Heart left ventricle (tissue), 16 donors: Measurements from ENCODE around the gene MRPL55. TPM values are rescaled to one million over a fixed set of nuclear protein-coding genes. Genes with fewer than 3 reads are reported as not detected.
A peak's percentile ranks its signal among the peaks of the same experiment; 100 is the strongest.

ENCODE experiments used
- ATAC-seq, 4 donors: fragments of 200-7000 bp; cut with Tn5 transposase; one replicate each; pipeline ENCODE4 v1.9.1; 2020 to 2022; ENCODE audit warnings: moderate library complexity in 4 of 4, mild to moderate bottlenecking in 3 of 4, moderate number of reproducible peaks in 1 of 4
- DNase-seq, 5 donors: peaks; one replicate each; pipeline ENCODE4 v3.0.0-alpha.2; 2020
- H3K27ac ChIP-seq, 12 donors: fragments of 200-600 bp; sonication (generic) in 4 of 12; one replicate each; pipeline versions ENCODE4 v1.5.0 to v1.8.0; 2016 to 2022; ENCODE audit warnings: mild to moderate bottlenecking in 2 of 12
- H3K27me3 ChIP-seq, 9 donors: fragments of 200-600 bp; sonication (generic) in 2 of 9; one replicate each; pipeline versions ENCODE4 v1.5.1 to v1.8.0; 2016 to 2022; ENCODE audit warnings: mild to moderate bottlenecking in 3 of 9
- H3K36me3 ChIP-seq, 9 donors: fragments of 200-600 bp; sonication (generic) in 2 of 9; one replicate each; pipeline versions ENCODE4 v1.5.0 to v1.8.0; 2018 to 2022; ENCODE audit warnings: mild to moderate bottlenecking in 2 of 9
- H3K4me1 ChIP-seq, 12 donors: fragments of 200-600 bp; sonication (generic) in 4 of 12; one replicate each; pipeline versions ENCODE4 v1.5.0 to v1.8.0; 2016 to 2022; ENCODE audit warnings: mild to moderate bottlenecking in 3 of 12
- H3K4me3 ChIP-seq, 12 donors: fragments of 200-600 bp; sonication (generic) in 4 of 12; one replicate each; pipeline versions ENCODE4 v1.5.0 to v1.8.0; 2017 to 2022; ENCODE audit warnings: mild to moderate bottlenecking in 9 of 12, moderate library complexity in 4 of 12
- H3K9me3 ChIP-seq, 12 donors: fragments of 200-600 bp; sonication (generic) in 4 of 12; one replicate each; pipeline versions ENCODE4 v1.5.0 to v1.8.0; 2016 to 2022; ENCODE audit warnings: mild to moderate bottlenecking in 1 of 12
- CTCF ChIP-seq, 12 donors: fragments of 200-600 bp; sonication (generic) in 4 of 12; IDR thresholded peaks; one replicate each; pipeline versions ENCODE4 v1.5.0 to v1.8.0; 2018 to 2022; ENCODE audit warnings: antibody characterized with exemption in 12 of 12, mild to moderate bottlenecking in 5 of 12
- POLR2A ChIP-seq, 2 donors: fragments of 450-650 bp; IDR thresholded peaks; one replicate each; pipeline ENCODE4 v1.6.1; 2017; ENCODE audit warnings: antibody characterized with exemption in 2 of 2, mild to moderate bottlenecking in 2 of 2, moderate library complexity in 2 of 2
- WGBS, 4 donors: extraction: QIAGEN DNeasy Blood & Tissue Kit in 2 of 4; methylation state at CpG; one replicate each; pipeline versions ENCODE4 v1.1.5 to v1.1.7; 2013 to 2018; 5-methylcytosine and 5-hydroxymethylcytosine counted together
- intact Hi-C, 10 donors: fragments of 100-400 bp; cut with DNase I; formaldehyde crosslinking; loops; one replicate each; pipeline versions ENCODE4 v1.11.1 to v1.14.2; 2022
- polyA plus RNA-seq, 2 donors: library from polyadenylated mRNA; stranded (reverse); fragments of 200-250 nt; gene quantifications; one replicate each; pipeline ENCODE4 v1.2.3, GENCODE V29; 2013
- total RNA-seq, 9 donors: library from RNA; depleted of rRNA in 2 of 9; stranded (reverse); fragments of >200 nt in 2 of 9; fragmentation: NEBNext Ultra II Directional in 3 of 9; extraction: Animal tissue kit (Norgen Biotek cat#: 25700) in 3 of 9; gene quantifications; one replicate each; pipeline versions ENCODE4 v1.1.0 to v1.2.4, GENCODE V29; 2016 to 2023
- donor health status: ischemic (EF 13 %, LVEDD 7.1; RV severe dilation, severe dysfunction).
- donor health status: healthy with polysubstance abuse.
- donor health status: DM: no; HTN: yes; CAD: no.
- donor health status: DM: no; HTN: no; CAD: no.
- donor health status: ischemic (EF 25% LVEDD 6.9; RV normal size, moderate dysfunction).
- donor health status: ischemic (EF 25% LVEDD 5.7; RV mildly dilated, moderate dysfunction).
- donor health status: healthy.
- donor health status: DM: yes; HTN: yes; CAD: no.
- donor health status: ischemic (EF 35%, LVEDD 5.7; RV mildly dilated, moderate dysfunction).
- donor health status: nonischemic (EF 11% LVEDD 7.7; RV severe dilation, severe dysfunction).
- donor health status: DM: yes; HTN: yes; CAD: no.
- donor health status: PGD.
- donor health status: ischemic (EF 29% LVEDD 5.4; RV normal size, mild dysfunction).
- donor health status: nonischemic (EF 23%, LVEDD 6.1; RV moderate dilation, normal function).

The MRPL55 gene
- total and polyA plus RNA-seq, 11 donors, result 35.5 to 141 (median 55.1) TPM

GRCh38 chr1:228082918-228083870 lies 25.9 kb downstream of the MRPL55 start:
- peak in 3 of 4 donors; percentile 13 to 32 (median 20) for ATAC-seq
- H3K27me3 ChIP-seq, result no peaks in the 10 kb centered on the region
- peak overlapping the region; percentile 67 to 100 (median 96) for H3K4me3 ChIP-seq
- H3K9me3 ChIP-seq, result no peaks in the 10 kb centered on the region
- TF ChIP-seq POLR2A (IDR thresholded peaks at IDR 0.05) (no peak), CTCF (IDR thresholded peaks at IDR 0.05) (no peak)
- H3K36me3 ChIP-seq, result peaks cover 0 to 7% (median 0%) of the 10 kb centered on the region in 9 donors
- H3K4me1 ChIP-seq, result peaks cover 35 to 65% (median 56%) of the 10 kb centered on the region in 12 donors
- peak; percentile 73 to 87 (median 78) for DNase-seq
- peak overlapping the region; percentile 95 to 100 (median 99) for H3K27ac ChIP-seq
- 0 to 1% (median 0%) methylated on average over 23 to 79 of the region's 79 CpGs for WGBS, 4 donors
- intact Hi-C loops, result loop anchor here in 5 of 10 donors (2.0 to 10.0 kb wide), 4 partner anchors 20 to 321 kb away; partner anchors contain the start of genes MRPL55 (in 3 of the 5) and C1orf35 (in 1 of the 5)

GRCh38 chr1:228082214-228082917 lies 26.7 kb downstream of the MRPL55 start, which contains the start of gene ARF1:
Gene ARF1 (plus strand): TSS chr1:228082708. CDS start chr1:228097115, 14,407 bp downstream.
- intact Hi-C loops, result loop anchor here in 5 of 10 donors (2.0 to 10.0 kb wide), 4 partner anchors 20 to 320 kb away; partner anchors contain the start of genes MRPL55 (in 3 of the 5) and C1orf35 (in 1 of the 5)
- Histone ChIP-seq H3K9me3 (no peaks in the 10 kb centered on the region), H3K4me3 (peak within 1 kb of the TSS; percentile 67 to 100 (median 96)), H3K4me1 (peaks cover 28 to 60% (median 48%) of the 10 kb centered on the region in 12 donors), H3K36me3 (peaks cover 0 to 3% (median 0%) of the 10 kb centered on the region in 9 donors), H3K27me3 (no peaks in the 10 kb centered on the region), H3K27ac (peak within 1 kb of the TSS; percentile 95 to 100 (median 99))
- peak; percentile 67 to 90 for TF ChIP-seq POLR2A (IDR thresholded peaks at IDR 0.05)
- peak in 6 of 12 donors; percentile 19 to 45 (median 30) for TF ChIP-seq CTCF (IDR thresholded peaks at IDR 0.05)
- ATAC-seq (peak; percentile 88 to 95 (median 94)), DNase-seq (peak; percentile 93 to 96 (median 93))
- 0 to 2% (median 1%) methylated on average over 20 to 87 of the region's 87 CpGs for WGBS, 4 donors

- Histone ChIP-seq H3K36me3 (peaks cover 0 to 3% (median 0%) of the 10 kb centered on the region in 9 donors), H3K9me3 (no peaks in the 10 kb centered on the region), H3K27ac (peak overlapping the region in 11 of 12 donors; percentile 73 to 100 (median 99)), H3K4me3 (peak overlapping the region; percentile 67 to 100 (median 96)), H3K4me1 (peaks cover 21 to 53% (median 41%) of the 10 kb centered on the region in 12 donors), H3K27me3 (no peaks in the 10 kb centered on the region)
- WGBS, 4 donors, result 12 to 23% (median 15%) methylated on average over 14 to 31 of the region's 31 CpGs
- ATAC-seq, result peak in 2 of 4 donors; percentile 1 to 6
- peak in 3 of 5 donors; percentile 39 to 62 (median 48) for DNase-seq
- intact Hi-C loops, result loop anchor here in 5 of 10 donors (2.0 to 10.0 kb wide), 4 partner anchors 21 to 319 kb away; partner anchors contain the start of genes MRPL55 (in 3 of the 5) and C1orf35 (in 1 of the 5)
- TF ChIP-seq CTCF (IDR thresholded peaks at IDR 0.05), result no peak
- TF ChIP-seq POLR2A (IDR thresholded peaks at IDR 0.05), result no peak
These were observed 27.4 kb downstream of the MRPL55 start for GRCh38 chr1:228081578-228082213.
